ENCODE data around the gene DSCAM.

GRCh38 chr21:40176724-40177123, 670.2 kb downstream of the DSCAM start:
- TF ChIP-seq CTCF (IDR thresholded peaks at IDR 0.05) = no peak
- TF ChIP-seq EP300 (IDR thresholded peaks at IDR 0.05) = no peak
